Non-pigmented ciliary epithelial cell (primary cell): ENCODE measurements around the gene HNF1B.

Source experiments
- DNase-seq: peaks from one replicate; pipeline ENCODE4 v3.0.0-alpha.2; 2010; ENCODE audit warnings: low read depth

The HNF1B gene

GRCh38 chr17:37735165-37735564 lies 9.7 kb downstream of the HNF1B start:
- DNase-seq: no peak

GRCh38 chr17:37732316-37732715 lies 12.5 kb downstream of the HNF1B start:
- DNase-seq: no peak

- no peak for DNase-seq
These were observed 13.8 kb downstream of the HNF1B start for GRCh38 chr17:37731056-37731455.

- DNase-seq: no peak
These were observed 15.0 kb downstream of the HNF1B start for GRCh38 chr17:37729905-37730304.

- no peak for DNase-seq
These were observed 17.8 kb downstream of the HNF1B start for GRCh38 chr17:37726891-37727675.

- DNase-seq: no peak
These were observed 18.6 kb downstream of the HNF1B start for GRCh38 chr17:37726248-37726647.

GRCh38 chr17:37725601-37726146 lies 19.2 kb downstream of the HNF1B start:
- no peak for DNase-seq

GRCh38 chr17:37725021-37725595 lies 19.8 kb downstream of the HNF1B start:
- no peak for DNase-seq

GRCh38 chr17:37720989-37721388 lies 23.9 kb downstream of the HNF1B start:
- no peak for DNase-seq

- DNase-seq: no peak
These were observed 25.0 kb downstream of the HNF1B start for GRCh38 chr17:37719866-37720265.

- DNase-seq: no peak
These were observed 26.4 kb downstream of the HNF1B start for GRCh38 chr17:37718324-37719048.

- no peak for DNase-seq
These were observed 27.1 kb downstream of the HNF1B start for GRCh38 chr17:37717627-37718323.

- DNase-seq: no peak
These were observed 30.0 kb downstream of the HNF1B start for GRCh38 chr17:37714897-37715296.

GRCh38 chr17:37713624-37714023 lies 31.2 kb downstream of the HNF1B start:
- DNase-seq: no peak

- no peak for DNase-seq
These were observed 31.8 kb downstream of the HNF1B start for GRCh38 chr17:37713028-37713431.

GRCh38 chr17:37711113-37711512 lies 33.7 kb downstream of the HNF1B start:
- DNase-seq: no peak

- DNase-seq: no peak
These were observed 34.4 kb downstream of the HNF1B start for GRCh38 chr17:37710344-37710886.

GRCh38 chr17:37708616-37709212 lies 36.1 kb downstream of the HNF1B start:
- no peak for DNase-seq

GRCh38 chr17:37708008-37708615 lies 36.7 kb downstream of the HNF1B start:
- no peak for DNase-seq

- DNase-seq: no peak
These were observed 38.4 kb downstream of the HNF1B start for GRCh38 chr17:37706446-37706845.

GRCh38 chr17:37702598-37702997 lies 42.3 kb downstream of the HNF1B start:
- DNase-seq: peak; percentile 23
